ENCODE data around the gene LRRC26. TPM values are rescaled to one million over a fixed set of nuclear protein-coding genes. Genes with fewer than 3 reads are reported as not detected.

Gene LRRC26
- total RNA-seq, 1 donor from 2014 or later: 0.21 TPM

DNA sequence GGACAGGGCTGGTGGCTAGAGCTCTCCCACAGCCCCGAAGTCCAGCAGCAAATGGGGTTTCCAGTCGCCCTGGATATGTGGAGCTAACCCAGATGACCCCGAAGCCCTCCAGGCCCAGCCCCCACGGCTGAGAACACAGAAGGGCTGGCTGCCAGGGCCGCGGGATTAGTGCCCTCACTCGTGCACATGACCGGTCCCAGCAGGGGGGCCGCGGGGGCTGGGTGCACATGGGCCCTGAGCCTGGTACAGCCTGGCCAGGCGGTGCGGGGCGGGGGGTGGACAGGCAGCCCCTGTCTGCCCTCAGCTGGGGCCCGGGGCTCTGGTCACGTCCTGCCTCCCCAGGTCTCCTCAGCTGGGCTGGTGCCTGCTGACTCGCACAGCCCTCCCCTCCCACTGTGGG is 24.5 kb upstream of the LRRC26 start:
- H3K27me3 Mint-ChIP-seq (ENCODE audit: insufficient read depth): no peaks in the 10 kb centered on the region
- peaks cover 2% of the 10 kb centered on the region for H3K36me3 Mint-ChIP-seq (ENCODE audit: low read depth)
- H3K4me1 Mint-ChIP-seq (ENCODE audit: low read depth): peaks cover 3% of the 10 kb centered on the region
- no peak overlapping the region for H3K27ac Mint-ChIP-seq
- no peak overlapping the region for H3K4me3 Mint-ChIP-seq
- no peak for DNase-seq (ENCODE audit: low spot score)
- H3K9me3 Mint-ChIP-seq: no peaks in the 10 kb centered on the region
- intact Hi-C loops (cut with micrococcal nuclease): no loop called here

DNA sequence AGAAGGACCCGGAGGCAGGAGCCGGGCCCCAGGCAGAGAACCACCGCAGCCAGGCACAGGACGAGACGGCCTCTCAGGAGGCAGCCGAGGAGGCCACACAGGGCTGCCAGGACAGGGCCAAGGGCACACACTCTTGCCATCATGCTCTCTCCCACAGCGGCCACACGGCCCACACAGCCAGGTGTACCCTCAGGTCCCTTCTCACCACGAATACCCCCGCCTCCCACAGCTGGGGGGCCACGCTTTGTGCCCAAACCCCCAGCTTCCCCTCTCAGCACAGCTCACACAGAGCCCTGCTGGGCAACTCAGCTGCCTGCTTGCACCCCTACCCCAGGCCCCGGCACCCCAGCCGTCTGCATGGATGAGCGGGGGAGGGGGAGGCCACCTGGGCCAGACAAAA is 23.9 kb upstream of the LRRC26 start:
- Mint-ChIP-seq H3K36me3 (ENCODE audit: low read depth) (peaks cover 5% of the 10 kb centered on the region), H3K9me3 (no peaks in the 10 kb centered on the region), H3K4me3 (no peak overlapping the region), H3K27me3 (ENCODE audit: insufficient read depth) (no peaks in the 10 kb centered on the region), H3K27ac (no peak overlapping the region), H3K4me1 (ENCODE audit: low read depth) (peaks cover 8% of the 10 kb centered on the region)
- DNase-seq (ENCODE audit: low spot score): no peak
- intact Hi-C loops (cut with micrococcal nuclease): no loop called here

DNA sequence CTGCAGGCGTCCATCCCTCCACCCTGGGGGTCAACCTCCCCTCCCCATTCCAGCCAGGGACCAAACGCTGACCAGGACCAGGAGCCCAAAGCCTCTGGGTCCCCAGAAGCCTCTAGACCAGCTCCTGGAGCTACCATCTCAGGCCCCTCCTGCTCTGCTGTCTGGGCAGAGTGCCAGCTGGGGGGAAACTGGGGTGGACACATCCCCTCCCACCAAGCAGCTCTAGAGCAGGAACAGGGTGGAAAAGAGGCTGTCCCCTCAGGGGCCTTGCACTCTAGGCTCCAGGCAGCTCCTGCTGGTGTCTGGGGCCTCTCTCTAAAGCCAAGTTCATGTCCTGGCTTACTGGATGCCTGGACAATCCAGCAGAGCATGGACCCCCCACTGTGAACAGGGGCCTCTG is 23.0 kb upstream of the LRRC26 start:
- Mint-ChIP-seq H3K36me3 (ENCODE audit: low read depth) (peaks cover 5% of the 10 kb centered on the region), H3K27me3 (ENCODE audit: insufficient read depth) (no peaks in the 10 kb centered on the region), H3K4me1 (ENCODE audit: low read depth) (peaks cover 8% of the 10 kb centered on the region), H3K9me3 (no peaks in the 10 kb centered on the region), H3K4me3 (no peak overlapping the region), H3K27ac (no peak overlapping the region)
- intact Hi-C loops (cut with micrococcal nuclease): no loop called here
- DNase-seq (ENCODE audit: low spot score): no peak

DNA sequence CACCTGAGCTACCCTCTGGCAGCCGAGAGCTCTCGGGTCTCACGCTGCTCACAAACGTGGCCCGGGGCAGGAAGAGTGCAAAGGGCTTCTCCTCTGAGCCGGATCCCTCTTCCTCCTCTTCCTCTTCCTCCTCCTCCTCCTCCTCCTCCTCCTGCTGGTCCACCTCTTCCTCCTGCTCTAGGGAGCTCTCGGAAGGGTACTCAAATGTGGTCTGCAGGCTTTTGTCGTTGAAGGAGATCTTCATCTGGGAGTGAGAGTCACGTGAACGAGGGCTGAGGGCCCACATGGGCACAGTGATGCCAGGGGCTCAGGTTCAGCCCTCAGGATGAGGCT is 22.6 kb upstream of the LRRC26 start:
- Mint-ChIP-seq H3K27me3 (ENCODE audit: insufficient read depth) (peaks cover 4% of the 10 kb centered on the region), H3K4me1 (ENCODE audit: low read depth) (peaks cover 12% of the 10 kb centered on the region), H3K4me3 (no peak overlapping the region), H3K36me3 (ENCODE audit: low read depth) (peaks cover 5% of the 10 kb centered on the region), H3K9me3 (no peaks in the 10 kb centered on the region), H3K27ac (no peak overlapping the region)
- no peak for DNase-seq (ENCODE audit: low spot score)
- intact Hi-C loops (cut with micrococcal nuclease): no loop called here

DNA sequence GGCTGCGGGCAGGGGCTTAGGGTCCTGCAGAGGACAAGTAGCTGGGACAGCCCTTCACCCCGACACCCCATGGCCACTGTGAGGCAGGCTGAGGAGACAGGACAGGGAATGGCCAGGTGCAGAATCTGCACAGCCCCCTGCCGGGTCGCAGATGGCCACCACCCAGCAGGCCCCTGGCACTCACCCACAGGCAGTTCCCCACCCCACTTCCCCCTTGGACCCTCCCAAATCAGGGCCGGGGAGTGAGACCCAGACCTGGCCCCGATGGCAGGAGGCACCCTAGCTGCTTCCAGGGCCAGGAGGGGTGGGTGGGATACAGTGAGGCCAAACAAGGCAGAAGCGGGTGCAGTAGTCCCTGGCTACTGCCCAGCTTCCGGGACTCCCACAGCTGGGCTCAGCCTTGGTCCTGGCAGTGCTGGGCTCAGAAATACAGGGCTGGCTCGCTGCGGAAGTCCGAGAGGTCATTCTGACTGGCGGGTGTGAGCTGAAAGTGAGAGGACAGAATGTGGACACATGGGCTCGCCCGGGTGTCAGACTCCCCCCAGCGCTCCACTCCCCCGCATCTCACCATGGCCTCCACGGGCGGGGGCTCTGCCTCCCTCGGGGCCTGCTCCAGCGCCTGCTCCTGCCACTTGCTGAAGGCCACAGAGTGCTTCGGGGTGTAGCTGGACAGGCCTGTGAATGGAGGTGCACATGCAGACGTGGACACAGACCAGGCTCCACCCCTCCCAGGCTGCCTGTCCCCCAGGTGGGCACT is 22.0 kb upstream of the LRRC26 start:
- no peak for DNase-seq (ENCODE audit: low spot score)
- no peak overlapping the region for H3K4me3 Mint-ChIP-seq
- H3K27me3 Mint-ChIP-seq (ENCODE audit: insufficient read depth): peaks cover 4% of the 10 kb centered on the region
- H3K27ac Mint-ChIP-seq: no peak overlapping the region
- intact Hi-C loops (cut with micrococcal nuclease): no loop called here
- H3K9me3 Mint-ChIP-seq: no peaks in the 10 kb centered on the region
- H3K4me1 Mint-ChIP-seq (ENCODE audit: low read depth): peaks cover 17% of the 10 kb centered on the region
- H3K36me3 Mint-ChIP-seq (ENCODE audit: low read depth): peaks cover 5% of the 10 kb centered on the region

DNA sequence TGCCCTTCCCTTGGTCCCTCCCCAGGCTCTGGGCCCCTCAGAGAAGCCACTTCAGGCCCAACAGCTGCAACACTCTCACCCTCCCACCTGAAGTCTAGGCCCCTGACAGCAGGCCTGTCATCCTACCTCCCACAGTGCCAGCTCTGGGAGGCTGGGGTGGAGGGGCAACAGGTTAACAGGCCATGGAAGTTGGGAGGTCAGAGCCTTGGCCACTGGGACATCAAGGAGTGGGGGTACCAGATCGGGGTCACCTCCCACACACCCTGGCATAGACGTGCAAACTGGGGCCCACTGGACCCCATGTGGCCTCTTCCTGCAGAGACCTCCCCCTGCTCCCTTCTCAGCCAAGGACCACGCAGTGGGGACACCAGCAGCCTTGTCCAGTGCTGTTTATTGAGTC is 21.4 kb upstream of the LRRC26 start:
- H3K36me3 Mint-ChIP-seq (ENCODE audit: low read depth): peaks cover 5% of the 10 kb centered on the region
- H3K4me3 Mint-ChIP-seq: peak overlapping the region; percentile 75
- peaks cover 4% of the 10 kb centered on the region for H3K27me3 Mint-ChIP-seq (ENCODE audit: insufficient read depth)
- peaks cover 24% of the 10 kb centered on the region for H3K4me1 Mint-ChIP-seq (ENCODE audit: low read depth)
- no peak overlapping the region for H3K27ac Mint-ChIP-seq
- intact Hi-C loops (cut with micrococcal nuclease): no loop called here
- H3K9me3 Mint-ChIP-seq: no peaks in the 10 kb centered on the region
- no peak for DNase-seq (ENCODE audit: low spot score)

DNA sequence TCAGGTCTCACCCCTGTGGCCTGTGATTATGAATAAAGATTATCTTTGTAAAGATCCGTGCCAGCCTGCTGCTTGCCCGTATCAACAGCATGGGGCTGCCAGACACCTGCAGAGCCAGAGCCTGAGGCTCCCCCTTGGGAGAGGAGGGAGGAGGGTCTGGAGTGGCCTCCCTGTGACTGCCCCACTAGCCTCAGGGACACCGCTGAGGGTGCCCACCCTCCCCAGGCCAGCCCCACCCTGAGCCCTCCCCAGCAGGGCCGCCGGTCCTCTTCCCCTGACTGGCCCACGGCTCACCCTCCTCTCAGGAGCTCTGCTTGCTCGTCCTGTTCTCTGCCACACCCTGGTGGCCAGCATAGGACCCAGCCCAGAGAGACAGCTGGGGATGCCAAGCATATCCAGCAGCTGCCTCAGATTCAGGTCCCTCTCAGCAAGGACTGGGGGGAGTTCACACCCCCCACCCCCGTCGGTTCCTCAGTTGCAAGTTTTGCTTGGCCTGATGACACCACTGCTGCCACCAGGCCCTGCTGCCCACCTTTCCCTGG is 20.5 kb upstream of the LRRC26 start:
- Mint-ChIP-seq H3K36me3 (ENCODE audit: low read depth) (peaks cover 5% of the 10 kb centered on the region), H3K27me3 (ENCODE audit: insufficient read depth) (peaks cover 4% of the 10 kb centered on the region), H3K4me3 (peak overlapping the region; percentile 75), H3K9me3 (no peaks in the 10 kb centered on the region), H3K4me1 (ENCODE audit: low read depth) (peaks cover 24% of the 10 kb centered on the region), H3K27ac (peak overlapping the region; percentile 79)
- intact Hi-C loops (cut with micrococcal nuclease): no loop called here
- no peak for DNase-seq (ENCODE audit: low spot score)

DNA sequence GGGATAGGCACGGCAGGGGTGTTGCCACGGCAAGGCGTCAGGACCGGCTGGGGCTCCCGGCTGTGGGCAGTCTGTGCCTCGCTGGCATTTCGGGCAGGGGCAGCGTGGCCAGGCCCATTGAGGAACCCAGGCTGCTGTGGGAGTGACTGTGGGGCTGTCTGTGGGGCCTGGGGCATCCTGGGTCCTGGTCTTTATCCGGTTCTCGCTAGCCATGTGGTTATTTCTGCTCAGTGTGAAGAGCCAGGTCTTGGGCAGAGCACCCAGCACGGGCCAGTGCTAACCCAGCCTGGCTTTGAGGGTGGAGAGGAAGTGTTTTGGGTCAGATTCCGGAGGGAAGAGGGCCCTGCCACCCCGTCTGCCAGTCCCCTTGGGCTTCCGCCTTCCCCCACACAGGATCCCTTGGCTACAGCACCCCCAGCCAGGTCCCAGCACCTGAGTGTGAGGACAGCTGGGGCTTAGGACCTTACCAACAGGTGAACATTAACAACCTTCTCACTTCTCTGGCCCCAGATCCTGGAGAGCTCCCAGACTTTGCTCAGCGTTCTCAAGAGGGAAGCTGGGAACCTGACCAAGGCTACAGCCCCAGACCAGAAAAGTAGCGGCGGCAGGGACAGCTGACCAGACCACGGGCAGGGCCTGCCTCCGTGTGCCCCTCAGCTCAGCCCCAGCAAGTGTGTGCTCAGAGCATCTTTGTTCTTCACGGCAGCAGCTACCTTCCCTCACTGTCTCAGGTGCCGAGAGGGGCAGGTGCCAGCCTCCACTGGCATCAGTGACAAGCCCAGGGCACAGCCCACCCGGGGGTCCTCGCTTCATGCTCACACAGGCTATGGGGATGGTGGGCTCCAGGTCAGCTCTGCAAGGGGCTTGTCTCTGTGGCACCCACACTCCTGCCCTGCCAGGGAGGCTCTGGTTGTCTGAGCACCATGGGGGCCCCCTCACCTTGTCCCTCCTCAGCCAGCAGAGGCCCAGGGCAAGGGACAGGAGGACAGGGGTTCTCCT is 19.7 kb upstream of the LRRC26 start:
- no peak for DNase-seq (ENCODE audit: low spot score)
- Mint-ChIP-seq H3K9me3 (no peaks in the 10 kb centered on the region), H3K36me3 (ENCODE audit: low read depth) (peaks cover 5% of the 10 kb centered on the region), H3K4me3 (peak overlapping the region; percentile 97), H3K27ac (peak overlapping the region; percentile 87), H3K4me1 (ENCODE audit: low read depth) (peaks cover 24% of the 10 kb centered on the region), H3K27me3 (ENCODE audit: insufficient read depth) (peaks cover 4% of the 10 kb centered on the region)
- intact Hi-C loops (cut with micrococcal nuclease): loop anchor here (1.0 to 2.0 kb wide), 3 partner anchors 33 to 75 kb away; partner anchors contain the start of genes DPP7 and RNF224

DNA sequence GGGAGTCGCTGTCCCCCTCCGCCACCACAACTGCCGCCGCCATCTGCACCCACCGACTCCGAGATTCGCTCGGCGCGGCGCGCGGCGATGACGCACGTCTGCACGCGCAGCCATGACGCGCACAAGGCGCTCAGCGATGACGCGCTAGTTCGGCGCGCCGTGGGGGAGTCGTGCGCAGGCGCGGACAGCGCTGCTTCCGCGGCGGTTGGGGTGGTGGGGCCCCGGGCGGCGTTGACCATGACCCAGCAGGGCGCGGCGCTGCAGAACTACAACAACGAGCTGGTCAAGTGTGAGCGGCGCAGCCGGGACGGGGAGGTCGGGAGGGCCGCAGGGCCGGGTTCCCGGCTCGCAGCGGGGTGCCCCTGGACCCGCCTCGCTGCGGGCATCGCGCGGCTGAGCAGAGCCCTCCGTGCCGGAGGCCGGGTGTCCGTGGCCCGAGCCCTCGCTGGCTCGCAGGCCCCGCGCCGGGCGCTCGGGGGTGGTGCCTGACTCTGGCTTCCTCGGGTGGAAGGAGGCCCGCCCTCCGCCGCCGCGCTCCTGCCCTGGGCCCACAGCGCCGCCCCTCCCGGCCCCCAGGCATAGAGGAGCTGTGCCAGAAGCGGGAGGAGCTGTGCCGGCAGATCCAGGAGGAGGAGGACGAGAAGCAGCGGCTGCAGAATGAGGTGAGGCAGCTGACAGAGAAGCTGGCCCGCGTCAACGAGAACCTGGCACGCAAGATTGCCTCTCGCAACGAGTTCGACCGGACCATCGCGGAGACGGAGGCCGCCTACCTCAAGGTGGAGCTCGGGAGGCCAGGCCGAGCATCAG is 18.8 kb upstream of the LRRC26 start, which contains the start of the genes ANAPC2 and SSNA1:
ANAPC2 (minus strand) TSS at position 71 of the 807 bp plus-strand sequence; CDS start at position 43, 28 bp downstream.
SSNA1 (plus strand) TSS at position 187 of the 807 bp plus-strand sequence; CDS start at position 238, 51 bp downstream.
- H3K4me3 Mint-ChIP-seq: peak within 1 kb of the TSS; percentile 97
- H3K27me3 Mint-ChIP-seq (ENCODE audit: insufficient read depth): peaks cover 4% of the 10 kb centered on the region
- peak; percentile 94 for DNase-seq (ENCODE audit: low spot score)
- peak within 1 kb of the TSS; percentile 87 for H3K27ac Mint-ChIP-seq
- peaks cover 11% of the 10 kb centered on the region for H3K36me3 Mint-ChIP-seq (ENCODE audit: low read depth)
- peaks cover 24% of the 10 kb centered on the region for H3K4me1 Mint-ChIP-seq (ENCODE audit: low read depth)
- H3K9me3 Mint-ChIP-seq: no peaks in the 10 kb centered on the region
- intact Hi-C loops (cut with micrococcal nuclease): loop anchor here (1.0 to 2.0 kb wide), 11 partner anchors 12 to 397 kb away; partner anchors contain the start of genes DPP7, NDOR1, NELFB and RNF224

DNA sequence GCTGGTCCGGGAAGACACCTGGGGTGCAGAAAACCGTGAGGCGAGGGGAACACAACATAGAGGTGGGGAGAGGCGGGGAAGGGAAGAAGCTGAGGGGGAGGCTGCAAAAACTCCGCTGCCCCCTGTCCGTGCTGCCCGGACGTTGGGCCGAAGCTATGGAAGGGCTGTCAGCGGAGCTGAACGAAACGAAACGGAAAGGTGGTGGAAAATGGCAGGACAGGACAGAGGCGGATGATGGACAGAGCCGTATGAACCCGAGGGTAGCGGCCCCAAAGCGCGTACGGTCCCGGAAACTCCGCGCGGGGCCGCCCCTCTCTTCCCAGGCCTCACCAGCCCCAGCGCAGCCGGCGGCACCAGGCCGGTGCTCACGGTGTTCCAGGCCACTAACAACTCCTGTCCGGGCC is 18.2 kb upstream of the LRRC26 start:
- Mint-ChIP-seq H3K27ac (peak overlapping the region; percentile 86), H3K4me3 (peak overlapping the region; percentile 92), H3K36me3 (ENCODE audit: low read depth) (peaks cover 13% of the 10 kb centered on the region), H3K4me1 (ENCODE audit: low read depth) (peaks cover 24% of the 10 kb centered on the region), H3K9me3 (no peaks in the 10 kb centered on the region), H3K27me3 (ENCODE audit: insufficient read depth) (peaks cover 4% of the 10 kb centered on the region)
- DNase-seq (ENCODE audit: low spot score): no peak
- intact Hi-C loops (cut with micrococcal nuclease): loop anchor here (1.0 to 2.0 kb wide), 9 partner anchors 12 to 397 kb away; partner anchors contain the start of genes NDOR1, NELFB, TMEM141 and TMEM203

DNA sequence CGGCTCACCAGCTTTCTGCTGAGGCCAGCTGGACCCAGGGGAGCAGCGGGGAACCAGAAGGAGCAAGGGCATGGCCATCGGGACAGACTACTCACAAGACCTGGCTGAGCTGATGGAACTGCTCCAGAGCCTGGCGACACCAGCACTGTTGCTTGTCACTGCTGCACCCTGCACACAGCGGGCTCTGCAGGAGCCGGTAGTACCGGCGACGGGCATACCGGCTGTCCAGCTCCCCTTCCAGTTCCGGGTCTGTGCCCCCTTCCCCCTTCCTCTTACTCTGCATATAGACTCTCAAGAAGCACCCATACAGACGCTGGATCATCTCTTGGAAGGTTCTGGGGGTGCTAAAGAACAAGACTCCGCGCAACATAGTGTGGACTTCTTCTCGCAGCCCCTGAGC is 17.5 kb upstream of the LRRC26 start:
- H3K36me3 Mint-ChIP-seq (ENCODE audit: low read depth): peaks cover 13% of the 10 kb centered on the region
- H3K9me3 Mint-ChIP-seq: no peaks in the 10 kb centered on the region
- peak overlapping the region; percentile 92 for H3K4me3 Mint-ChIP-seq
- H3K27ac Mint-ChIP-seq: peak overlapping the region; percentile 86
- peaks cover 4% of the 10 kb centered on the region for H3K27me3 Mint-ChIP-seq (ENCODE audit: insufficient read depth)
- no peak for DNase-seq (ENCODE audit: low spot score)
- intact Hi-C loops (cut with micrococcal nuclease): no loop called here
- peaks cover 24% of the 10 kb centered on the region for H3K4me1 Mint-ChIP-seq (ENCODE audit: low read depth)

DNA sequence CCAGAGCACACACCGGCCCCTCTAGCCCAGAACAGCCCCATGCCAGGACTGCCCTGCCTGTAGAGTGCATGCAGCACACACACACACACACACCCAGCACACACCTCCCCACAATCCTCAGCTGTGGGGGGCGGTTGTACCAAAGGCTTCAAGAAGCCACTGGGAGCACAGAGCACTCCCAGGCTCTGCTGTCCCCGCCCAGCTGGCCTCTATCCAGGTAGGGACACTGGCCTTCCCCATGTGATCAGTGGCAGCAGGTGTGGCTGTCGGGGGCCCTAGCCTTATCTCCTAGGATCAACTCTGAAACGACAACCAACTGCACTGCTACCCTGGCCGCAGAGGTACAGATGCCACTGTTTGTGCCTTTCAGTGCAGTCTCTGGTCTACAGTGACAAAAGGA is 16.5 kb upstream of the LRRC26 start:
- Mint-ChIP-seq H3K27me3 (ENCODE audit: insufficient read depth) (peaks cover 4% of the 10 kb centered on the region), H3K4me3 (peak overlapping the region; percentile 92), H3K36me3 (ENCODE audit: low read depth) (peaks cover 16% of the 10 kb centered on the region), H3K27ac (no peak overlapping the region), H3K4me1 (ENCODE audit: low read depth) (peaks cover 24% of the 10 kb centered on the region), H3K9me3 (no peaks in the 10 kb centered on the region)
- DNase-seq (ENCODE audit: low spot score): no peak
- intact Hi-C loops (cut with micrococcal nuclease): no loop called here
